Prostate gland (tissue), 2 donors: ENCODE measurements around the gene PITPNC1. TPM values are rescaled to one million over a fixed set of nuclear protein-coding genes. Genes with fewer than 3 reads are reported as not detected.
A peak's percentile ranks its signal among the peaks of the same experiment; 100 is the strongest.

Experiments
- DNase-seq: peaks from one replicate; pipeline ENCODE4 v3.0.0-alpha.2; 2019; ENCODE audit warnings: low spot score
- H3K27ac ChIP-seq, 2 donors: fragments of 200-600 bp; sonication (generic); 2 replicates each; pipeline ENCODE4 v1.5.1; 2017 to 2019
- H3K27me3 ChIP-seq: fragments of 200-600 bp; sonication (generic); replicated peaks from 2 replicates; pipeline ENCODE4 v1.5.1; 2019; ENCODE audit not compliant: insufficient read depth
- H3K36me3 ChIP-seq, 2 donors: fragments of 200-600 bp; sonication (generic); 1 replicate in 1 of 2; 2 replicates in 1 of 2; pipeline versions ENCODE4 v1.5.1 to v1.8.1; 2017 to 2019
- H3K4me1 ChIP-seq: fragments of 200-600 bp; sonication (generic); replicated peaks from 2 replicates; pipeline ENCODE4 v1.5.1; 2019
- H3K4me3 ChIP-seq, 2 donors: fragments of 200-600 bp; sonication (generic); 2 replicates each; pipeline ENCODE4 v1.5.1; 2017 to 2019
- H3K9me3 ChIP-seq: fragments of 200-600 bp; sonication (generic); 2 replicates; pipeline ENCODE4 v1.5.1; 2017
- CTCF ChIP-seq, 4 experiments: fragments of 200-600 bp in 2 of 4; fragments of 450-650 bp in 2 of 4; sonication (generic) in 2 of 4; IDR thresholded peaks; 1 replicate in 3 of 4; 2 replicates in 1 of 4; pipeline ENCODE4 v1.5.1; 2016 to 2019; ENCODE audit warnings: antibody characterized with exemption in 4 of 4, mild to moderate bottlenecking in 2 of 4, moderate library complexity in 2 of 4
- POLR2A ChIP-seq: fragments of 450-650 bp; IDR thresholded peaks from one replicate; pipeline ENCODE4 v1.6.1; 2016; ENCODE audit warnings: antibody characterized with exemption, mild to moderate bottlenecking
- POLR2AphosphoS5 ChIP-seq: sonication (generic); formaldehyde crosslinking; IDR thresholded peaks from one replicate; pipeline ENCODE4 v1.6.1; 2017; ENCODE audit warnings: antibody characterized with exemption
- WGBS: methylation state at CpG from one replicate; pipeline ENCODE4 v1.1.5; 2018; 5-methylcytosine and 5-hydroxymethylcytosine counted together
- intact Hi-C: fragments of 100-400 bp; cut with DNase I; formaldehyde crosslinking; loops from one replicate; pipeline ENCODE4 v1.14.2; 2022
- total RNA-seq, 2 donors: library from RNA; depleted of rRNA; stranded (reverse); fragments of >200 nt; gene quantifications; one replicate each; pipeline ENCODE4 v1.1.0, GENCODE V29; 2016

Gene PITPNC1
- total RNA-seq, 2 donors from 2014 or later: 10.1 to 12.9 TPM

- 38% methylated on average over 6 of the region's 6 CpGs for WGBS
- peak; percentile 4 for DNase-seq
Observed at GRCh38 chr17:67443931-67444595, 67.0 kb downstream of the PITPNC1 start.

GRCh38 chr17:67448449-67448848 lies 71.4 kb downstream of the PITPNC1 start:
- Histone ChIP-seq H3K36me3 (no peaks in the 10 kb centered on the region), H3K27ac (no peak overlapping the region), H3K4me1 (no peaks in the 10 kb centered on the region), H3K4me3 (no peak overlapping the region), H3K27me3 (no peaks in the 10 kb centered on the region), H3K9me3 (no peaks in the 10 kb centered on the region)
- WGBS: over 99% methylated on average over 7 of the region's 7 CpGs
- intact Hi-C loops: no loop called here
- TF ChIP-seq POLR2AphosphoS5 (no peak), CTCF (IDR thresholded peaks at IDR 0.05) (no peak), POLR2A (no peak)
- DNase-seq: no peak

More at GRCh38 chr17:67443931-67444595, 67.0 kb downstream of the PITPNC1 start:
- no peak for TF ChIP-seq POLR2A
- TF ChIP-seq CTCF (IDR thresholded peaks at IDR 0.05): no peak
- TF ChIP-seq POLR2AphosphoS5: peak; percentile 53
- Histone ChIP-seq H3K4me1 (no peaks in the 10 kb centered on the region), H3K27ac (peak overlapping the region; percentile 24 to 33), H3K36me3 (no peaks in the 10 kb centered on the region), H3K27me3 (no peaks in the 10 kb centered on the region), H3K4me3 (no peak overlapping the region), H3K9me3 (no peaks in the 10 kb centered on the region)
- intact Hi-C loops: no loop called here

GRCh38 chr17:67449065-67449464 lies 72.0 kb downstream of the PITPNC1 start:
- intact Hi-C loops: no loop called here
- Histone ChIP-seq H3K4me3 (no peak overlapping the region), H3K27me3 (no peaks in the 10 kb centered on the region), H3K4me1 (no peaks in the 10 kb centered on the region), H3K36me3 (no peaks in the 10 kb centered on the region), H3K27ac (no peak overlapping the region), H3K9me3 (no peaks in the 10 kb centered on the region)
- WGBS: 57% methylated on average over 6 of the region's 6 CpGs
- TF ChIP-seq CTCF (IDR thresholded peaks at IDR 0.05) (no peak), POLR2AphosphoS5 (no peak), POLR2A (no peak)
- no peak for DNase-seq

GRCh38 chr17:67449845-67450755 lies 73.0 kb downstream of the PITPNC1 start:
- no peak for TF ChIP-seq POLR2AphosphoS5
- no peak for TF ChIP-seq CTCF (IDR thresholded peaks at IDR 0.05)
- TF ChIP-seq POLR2A: no peak

More at GRCh38 chr17:67449845-67450755, 73.0 kb downstream of the PITPNC1 start:
- WGBS: 93% methylated on average over 16 of the region's 16 CpGs
- no peaks in the 10 kb centered on the region for H3K27me3 ChIP-seq
- H3K4me1 ChIP-seq: no peaks in the 10 kb centered on the region
- intact Hi-C loops: no loop called here
- no peaks in the 10 kb centered on the region for H3K9me3 ChIP-seq
- H3K4me3 ChIP-seq: no peak overlapping the region
- H3K36me3 ChIP-seq: no peaks in the 10 kb centered on the region
- DNase-seq: no peak
- H3K27ac ChIP-seq: no peak overlapping the region
